T-helper 17 cell (primary cell): ENCODE data around the gene ENHO. TPM values are rescaled to one million over a fixed set of nuclear protein-coding genes. Genes with fewer than 3 reads are reported as not detected.

ENCODE experiments used
- ATAC-seq: fragments of 150-1000 bp; cut with Tn5 transposase; 2 replicates; pipeline ENCODE4 v1.10.0; 2021; ENCODE audit warnings: mild to moderate bottlenecking, moderate library complexity
- DNase-seq, 3 donors: peaks; one replicate each; pipeline versions ENCODE4 v3.0.0 to v3.0.0-alpha.2; 2020 to 2021
- H3K9me3 ChIP-seq: one replicate; pipeline ENCODE4 v1.7.0; 2013; ENCODE audit warnings: low read length, mild to moderate bottlenecking; ENCODE audit not compliant: control insufficient read depth, poor library complexity, severe bottlenecking
- H3K27ac Mint-ChIP-seq: one replicate; pipeline ENCODE4 v1.8.0; 2022; ENCODE audit warnings: mild to moderate bottlenecking, moderate library complexity, mixed read lengths
- H3K27me3 Mint-ChIP-seq: one replicate; pipeline ENCODE4 v1.8.0; 2022; ENCODE audit warnings: mixed read lengths
- H3K36me3 Mint-ChIP-seq: one replicate; pipeline ENCODE4 v1.8.0; 2022; ENCODE audit warnings: low read depth, mixed read lengths
- H3K4me1 Mint-ChIP-seq: one replicate; pipeline ENCODE4 v1.8.0; 2022; ENCODE audit warnings: mild to moderate bottlenecking, mixed read lengths
- H3K4me3 Mint-ChIP-seq: one replicate; pipeline ENCODE4 v1.8.0; 2022; ENCODE audit warnings: mild to moderate bottlenecking, moderate library complexity, mixed read lengths
- total RNA-seq, 4 donors: library from RNA in 2 of 4; stranded (reverse) in 2 of 4; gene quantifications; one replicate each; pipeline ENCODE4 v1.2.3 and lab custom pipeline; 2022 to 2026

ENHO gene
- 1 to 10 TPM in 1 of 2 donors, not detected in 1; 1.4 TPM for total RNA-seq
- 0.12 to 0.15 reads per million in 2 donors for total RNA-seq (lab: John Stamatoyannopoulos, UW)

- peak; percentile 98 for ATAC-seq
- Mint-ChIP-seq H3K27ac (no peak within 1 kb of the TSS), H3K36me3 (no peaks in the 10 kb centered on the region), H3K27me3 (peaks cover 20% of the 10 kb centered on the region), H3K4me1 (peaks cover 13% of the 10 kb centered on the region), H3K4me3 (peak within 1 kb of the TSS; percentile 87)
- peak; percentile 84 to 90 (median 87) for DNase-seq
- H3K9me3 ChIP-seq: no peaks in the 10 kb centered on the region
Observed at GRCh38 chr9:34522971-34523797, at the start of gene ENHO. Gene ENHO, minus strand, starts transcription at chr9:34522990. Its CDS starts 1,295 bp downstream, at chr9:34521695.

- H3K27ac Mint-ChIP-seq: no peak overlapping the region
- no peaks in the 10 kb centered on the region for H3K9me3 ChIP-seq
- peaks cover 12% of the 10 kb centered on the region for H3K4me1 Mint-ChIP-seq
- peaks cover 8% of the 10 kb centered on the region for H3K36me3 Mint-ChIP-seq
- DNase-seq: no peak
- peaks cover 71% of the 10 kb centered on the region for H3K27me3 Mint-ChIP-seq
- no peak for ATAC-seq
- H3K4me3 Mint-ChIP-seq: no peak overlapping the region
Observed at GRCh38 chr9:34572092-34572491, 49.3 kb upstream of the ENHO start.

- Mint-ChIP-seq H3K27ac (no peak overlapping the region), H3K4me1 (peaks cover 12% of the 10 kb centered on the region), H3K36me3 (peaks cover 8% of the 10 kb centered on the region), H3K27me3 (peaks cover 71% of the 10 kb centered on the region), H3K4me3 (no peak overlapping the region)
- ATAC-seq (no peak), DNase-seq (no peak)
- no peaks in the 10 kb centered on the region for H3K9me3 ChIP-seq
Observed at GRCh38 chr9:34571481-34571810, 48.7 kb upstream of the ENHO start.

GRCh38 chr9:34570809-34571480, 48.2 kb upstream of the ENHO start:
- no peak for ATAC-seq
- no peak for DNase-seq
- Mint-ChIP-seq H3K27me3 (peaks cover 71% of the 10 kb centered on the region), H3K27ac (no peak overlapping the region), H3K4me1 (peaks cover 8% of the 10 kb centered on the region), H3K36me3 (peaks cover 4% of the 10 kb centered on the region), H3K4me3 (no peak overlapping the region)
- H3K9me3 ChIP-seq: no peaks in the 10 kb centered on the region

GRCh38 chr9:34570376-34570775, 47.6 kb upstream of the ENHO start:
- peaks cover 3% of the 10 kb centered on the region for H3K36me3 Mint-ChIP-seq
- H3K4me1 Mint-ChIP-seq: peaks cover 8% of the 10 kb centered on the region

GRCh38 chr9:34568774-34569173, 46.0 kb upstream of the ENHO start:
- H3K9me3 ChIP-seq: no peaks in the 10 kb centered on the region
- Mint-ChIP-seq H3K27me3 (peaks cover 77% of the 10 kb centered on the region), H3K27ac (no peak overlapping the region), H3K4me1 (peaks cover 7% of the 10 kb centered on the region), H3K4me3 (no peak overlapping the region), H3K36me3 (peaks cover 4% of the 10 kb centered on the region)
- DNase-seq (no peak), ATAC-seq (no peak)

More at GRCh38 chr9:34570376-34570775, 47.6 kb upstream of the ENHO start:
- DNase-seq: no peak
- H3K27me3 Mint-ChIP-seq: peaks cover 73% of the 10 kb centered on the region
- H3K9me3 ChIP-seq: no peaks in the 10 kb centered on the region
- no peak for ATAC-seq
- H3K27ac Mint-ChIP-seq: no peak overlapping the region
- no peak overlapping the region for H3K4me3 Mint-ChIP-seq

GRCh38 chr9:34568133-34568532, 45.3 kb upstream of the ENHO start:
- DNase-seq (no peak), ATAC-seq (no peak)
- no peak overlapping the region for H3K4me3 Mint-ChIP-seq
- peaks cover 4% of the 10 kb centered on the region for H3K4me1 Mint-ChIP-seq
- no peak overlapping the region for H3K27ac Mint-ChIP-seq
- H3K27me3 Mint-ChIP-seq: peaks cover 77% of the 10 kb centered on the region
- H3K9me3 ChIP-seq: no peaks in the 10 kb centered on the region
- H3K36me3 Mint-ChIP-seq: peaks cover 6% of the 10 kb centered on the region

- H3K27me3 Mint-ChIP-seq: peaks cover 77% of the 10 kb centered on the region
- H3K36me3 Mint-ChIP-seq: peaks cover 6% of the 10 kb centered on the region
- H3K4me1 Mint-ChIP-seq: peaks cover 4% of the 10 kb centered on the region
- no peak overlapping the region for H3K4me3 Mint-ChIP-seq
- no peak overlapping the region for H3K27ac Mint-ChIP-seq
- no peaks in the 10 kb centered on the region for H3K9me3 ChIP-seq
- DNase-seq (no peak), ATAC-seq (no peak)
Observed at GRCh38 chr9:34566972-34567371, 44.2 kb upstream of the ENHO start.

- no peak for DNase-seq
- ATAC-seq: no peak
- H3K27ac Mint-ChIP-seq: no peak overlapping the region
- no peak overlapping the region for H3K4me3 Mint-ChIP-seq
- H3K9me3 ChIP-seq: no peaks in the 10 kb centered on the region
- peaks cover 73% of the 10 kb centered on the region for H3K27me3 Mint-ChIP-seq
- H3K4me1 Mint-ChIP-seq: peaks cover 4% of the 10 kb centered on the region
- peaks cover 6% of the 10 kb centered on the region for H3K36me3 Mint-ChIP-seq
Observed at GRCh38 chr9:34566322-34566721, 43.5 kb upstream of the ENHO start.

- DNase-seq (no peak), ATAC-seq (no peak)
- Mint-ChIP-seq H3K4me1 (peaks cover 4% of the 10 kb centered on the region), H3K27ac (no peak overlapping the region), H3K27me3 (peaks cover 73% of the 10 kb centered on the region), H3K4me3 (no peak overlapping the region), H3K36me3 (peaks cover 6% of the 10 kb centered on the region)
- H3K9me3 ChIP-seq: no peaks in the 10 kb centered on the region
Observed at GRCh38 chr9:34565856-34566255, 43.1 kb upstream of the ENHO start.

GRCh38 chr9:34564617-34565016, 41.8 kb upstream of the ENHO start:
- no peak overlapping the region for H3K27ac Mint-ChIP-seq

GRCh38 chr9:34563262-34563661, 40.5 kb upstream of the ENHO start:
- peaks cover 10% of the 10 kb centered on the region for H3K36me3 Mint-ChIP-seq
- H3K4me1 Mint-ChIP-seq: peaks cover 3% of the 10 kb centered on the region
- ATAC-seq (no peak), DNase-seq (no peak)
- no peak overlapping the region for H3K4me3 Mint-ChIP-seq
- no peaks in the 10 kb centered on the region for H3K9me3 ChIP-seq
- peaks cover 76% of the 10 kb centered on the region for H3K27me3 Mint-ChIP-seq
- H3K27ac Mint-ChIP-seq: no peak overlapping the region

More at GRCh38 chr9:34564617-34565016, 41.8 kb upstream of the ENHO start:
- Mint-ChIP-seq H3K4me3 (no peak overlapping the region), H3K4me1 (peaks cover 3% of the 10 kb centered on the region), H3K27me3 (peaks cover 71% of the 10 kb centered on the region), H3K36me3 (peaks cover 10% of the 10 kb centered on the region)
- ATAC-seq (no peak), DNase-seq (no peak)
- H3K9me3 ChIP-seq: no peaks in the 10 kb centered on the region

GRCh38 chr9:34562135-34562745, 39.5 kb upstream of the ENHO start:
- peaks cover 10% of the 10 kb centered on the region for H3K36me3 Mint-ChIP-seq
- no peak overlapping the region for H3K4me3 Mint-ChIP-seq
- no peak overlapping the region for H3K27ac Mint-ChIP-seq
- no peaks in the 10 kb centered on the region for H3K9me3 ChIP-seq
- peaks cover 7% of the 10 kb centered on the region for H3K4me1 Mint-ChIP-seq
- H3K27me3 Mint-ChIP-seq: peaks cover 77% of the 10 kb centered on the region
- DNase-seq (no peak), ATAC-seq (no peak)
